GM19351 (cell line): ENCODE data around the gene MCCD1.
A peak's percentile ranks its signal among the peaks of the same experiment; 100 is the strongest.
"Not testable (repeated sequence)": the region's sequence is repeated elsewhere in the genome, so short reads cannot be mapped to it uniquely, and the experiment has no call there.

ENCODE experiments used
- ATAC-seq: cut with Tn5 transposase; IDR thresholded peaks from one replicate; pipeline ENCODE4 v1.9.1; 2021; ENCODE audit warnings: mild to moderate bottlenecking, moderate library complexity; ENCODE audit not compliant: unreplicated experiment

MCCD1 gene, protein sequence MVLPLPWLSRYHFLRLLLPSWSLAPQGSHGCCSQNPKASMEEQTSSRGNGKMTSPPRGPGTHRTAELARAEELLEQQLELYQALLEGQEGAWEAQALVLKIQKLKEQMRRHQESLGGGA

DNA sequence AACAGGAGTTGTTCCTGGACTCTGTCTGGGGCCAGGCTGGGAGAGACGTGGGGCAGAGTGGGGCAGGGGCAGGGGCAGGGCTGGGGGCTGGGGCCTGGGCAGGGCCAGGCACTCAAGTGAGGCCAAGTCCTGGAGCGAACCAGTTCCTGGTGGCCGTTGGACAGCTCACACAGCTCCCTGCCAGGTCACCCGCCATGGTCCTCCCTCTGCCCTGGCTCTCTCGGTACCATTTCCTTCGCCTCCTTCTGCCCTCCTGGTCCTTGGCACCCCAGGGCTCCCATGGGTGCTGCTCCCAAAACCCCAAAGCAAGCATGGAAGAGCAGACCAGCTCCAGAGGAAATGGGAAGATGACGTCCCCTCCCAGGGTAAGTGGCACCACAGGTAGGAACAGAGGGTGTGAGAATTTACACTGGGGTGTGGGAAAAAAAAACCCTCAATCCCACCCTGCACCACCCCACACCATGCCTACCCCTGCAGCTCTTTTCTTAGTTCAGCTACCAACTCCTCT is at the start of gene MCCD1:
MCCD1 (plus strand) TSS at position 142 of the 508 bp plus-strand sequence; CDS start at position 195, 53 bp downstream.
- ATAC-seq, result no peak

DNA sequence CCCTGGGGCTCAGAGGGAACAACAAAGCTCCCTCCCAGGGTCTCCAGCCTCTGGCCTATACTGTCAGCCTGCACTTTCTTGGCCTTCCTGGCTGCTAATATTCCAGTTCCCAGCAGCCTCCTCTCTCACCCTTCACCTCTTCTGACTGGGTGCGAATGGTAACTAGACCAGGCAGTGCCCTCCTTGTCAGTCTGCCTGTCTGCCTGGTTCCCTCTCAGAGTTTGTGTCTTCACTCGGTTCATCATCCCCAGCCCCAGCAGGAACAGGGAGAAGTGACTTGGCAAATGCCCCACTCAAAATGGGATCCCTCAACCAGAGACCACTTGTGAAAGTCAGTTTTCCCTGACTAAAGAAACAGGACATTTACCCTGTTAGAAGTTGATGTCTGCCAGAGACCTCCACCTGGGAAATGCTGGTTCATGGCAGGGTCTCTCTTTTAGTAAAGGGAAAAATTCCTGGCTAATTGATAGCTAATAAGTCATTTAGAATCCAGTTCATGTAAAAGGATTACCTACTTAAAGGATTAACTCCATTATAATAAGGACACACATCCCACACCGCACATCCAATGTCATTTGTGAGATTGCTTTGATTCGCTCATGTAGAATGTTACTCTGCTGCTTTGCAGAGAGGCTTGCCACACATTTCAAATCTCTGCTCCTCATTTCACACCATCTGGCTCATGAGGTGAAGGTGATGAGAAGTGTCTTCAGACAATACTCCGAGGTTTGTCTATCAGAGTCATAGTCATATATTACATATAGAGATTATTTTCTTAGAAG is 49.4 kb upstream of the MCCD1 start:
- ATAC-seq, result no peak

DNA sequence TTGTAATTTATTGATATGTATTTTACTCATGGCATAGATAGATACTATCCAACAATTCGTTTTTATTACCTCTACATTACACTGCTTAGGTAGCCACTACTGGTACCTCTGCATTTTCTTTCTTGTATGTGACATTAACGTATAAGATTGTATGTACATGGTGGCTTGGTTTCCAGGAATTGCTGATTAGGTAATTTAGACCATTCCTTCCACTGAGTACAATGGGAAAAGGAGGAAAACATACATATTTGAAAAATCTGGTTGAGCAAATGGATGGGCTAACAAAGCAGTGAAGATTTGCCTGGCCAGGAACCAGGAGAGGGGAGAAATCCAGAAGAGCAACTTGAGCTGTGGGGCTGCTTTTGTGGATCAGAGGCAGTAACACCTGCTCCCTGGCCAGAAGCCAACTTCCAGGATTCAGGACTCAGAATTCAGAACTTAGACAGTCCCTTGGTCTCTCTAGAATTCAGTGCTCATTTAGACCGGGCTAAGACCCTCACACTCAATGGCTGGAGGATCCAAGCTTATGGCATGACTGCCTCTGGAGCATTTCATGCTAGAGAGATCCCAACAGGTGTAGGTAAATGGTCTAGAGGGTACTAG is 48.7 kb upstream of the MCCD1 start:
- no peak for ATAC-seq

DNA sequence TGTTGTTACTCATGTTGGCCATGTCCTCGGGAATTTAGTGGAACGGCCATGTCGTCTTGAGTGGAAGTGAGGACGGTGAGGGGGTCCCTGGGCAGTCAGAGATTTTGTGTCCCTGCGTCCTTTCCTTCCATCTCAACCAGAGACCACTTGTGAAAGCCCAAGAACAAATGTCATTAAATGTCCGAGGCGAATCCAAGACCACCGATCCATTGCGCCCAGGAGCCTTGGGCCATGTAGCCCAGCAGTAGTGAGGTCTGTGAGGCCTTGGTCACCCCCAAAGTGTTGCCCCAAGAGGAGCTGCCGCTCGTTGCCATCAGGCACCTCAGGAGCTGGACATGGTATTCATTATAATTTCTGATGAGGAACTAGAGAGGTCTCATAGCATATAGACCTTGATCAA is 48.2 kb upstream of the MCCD1 start:
- ATAC-seq, result no peak

DNA sequence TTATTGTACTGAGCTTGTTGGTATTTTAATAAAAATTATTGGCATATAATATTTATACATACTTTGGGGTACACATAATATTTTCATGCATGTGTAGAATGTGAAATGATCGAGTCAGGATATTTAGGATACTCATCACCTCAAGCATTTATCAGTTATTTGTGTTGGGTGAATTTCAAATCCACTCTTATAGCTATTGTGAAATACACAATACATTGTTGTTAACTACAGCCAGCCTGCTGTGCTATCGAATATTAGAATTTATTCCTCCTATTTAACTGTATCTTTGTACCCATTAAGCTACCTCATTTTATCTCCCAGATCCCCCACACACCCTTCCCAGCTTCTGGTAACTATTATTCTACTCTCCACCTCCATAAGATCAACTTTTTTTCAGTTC is 45.4 kb upstream of the MCCD1 start:
- ATAC-seq, result no peak

DNA sequence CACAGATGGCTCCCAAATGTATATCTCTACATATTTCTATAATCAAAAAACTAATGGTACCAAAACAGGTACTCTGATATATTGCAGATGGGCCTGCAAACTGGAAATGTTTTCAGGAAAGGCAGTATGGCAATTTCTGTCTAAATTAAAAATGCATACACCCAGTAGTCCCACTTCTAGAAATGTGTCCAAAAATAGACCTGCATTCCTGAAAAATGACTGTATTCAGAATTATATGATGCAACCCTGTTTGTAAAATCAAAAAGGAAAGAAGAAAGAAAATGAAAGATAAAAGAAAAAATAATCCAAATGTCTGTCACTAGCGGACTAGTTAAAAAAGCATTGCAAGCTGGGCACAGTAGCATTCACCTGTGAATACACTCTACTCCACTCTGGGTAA is 43.7 kb upstream of the MCCD1 start:
- no peak for ATAC-seq

DNA sequence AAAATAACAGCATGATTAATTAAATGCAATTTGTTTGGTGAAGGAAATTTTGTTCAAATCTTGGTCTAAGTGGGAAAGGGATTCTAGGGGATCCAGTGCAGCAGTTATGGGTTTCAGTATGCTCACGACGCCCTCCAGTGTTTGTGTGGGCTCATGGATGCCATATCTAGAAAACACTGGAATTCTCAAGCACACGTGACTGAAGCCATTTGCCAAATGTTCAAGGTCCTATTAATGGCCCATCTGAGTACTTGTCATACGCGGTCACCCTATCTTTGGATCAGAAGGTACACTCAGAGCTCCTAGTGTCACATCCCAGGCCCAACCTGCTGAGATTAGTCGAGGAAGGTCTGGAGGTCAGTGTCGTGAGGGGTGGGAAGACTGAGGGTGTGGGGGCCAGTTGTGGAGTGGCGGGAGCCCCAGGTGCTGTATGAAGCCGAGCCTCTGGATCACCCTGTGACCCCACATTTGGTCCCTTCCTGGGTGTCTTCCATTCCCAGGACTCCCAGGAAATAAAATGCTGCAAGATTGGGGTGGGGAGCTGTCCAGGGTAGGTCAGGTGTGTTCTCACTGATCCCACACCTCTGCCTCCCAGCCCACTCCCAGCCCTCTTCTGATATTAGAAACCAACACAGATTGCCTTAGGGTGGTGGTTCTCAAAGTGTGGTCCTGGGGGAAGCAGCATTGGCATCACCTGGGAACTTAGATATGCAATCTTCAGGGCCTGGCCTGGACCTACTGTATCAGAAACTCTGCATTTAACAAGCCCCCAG is 42.5 kb upstream of the MCCD1 start:
- not testable (repeated sequence) for ATAC-seq

DNA sequence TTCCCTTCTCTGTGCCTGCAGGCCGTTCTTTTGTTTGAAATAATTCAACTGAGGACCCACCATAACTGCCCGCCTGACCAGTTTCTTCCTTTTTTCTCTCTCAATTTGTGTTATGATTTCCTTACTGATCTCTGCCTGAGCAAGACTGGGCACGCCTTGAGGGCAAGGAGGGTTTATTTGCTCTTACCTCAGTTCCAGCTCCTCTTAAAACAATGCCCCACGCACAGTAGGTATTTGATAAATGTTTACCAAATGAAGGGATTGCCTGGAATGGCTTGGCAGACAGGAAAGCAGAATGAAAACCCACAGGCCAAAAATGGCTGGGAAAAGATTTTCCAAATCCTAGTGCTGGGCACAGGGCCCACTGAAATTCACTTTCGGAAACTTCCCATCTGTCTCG is 41.1 kb upstream of the MCCD1 start:
- not testable (repeated sequence) for ATAC-seq

DNA sequence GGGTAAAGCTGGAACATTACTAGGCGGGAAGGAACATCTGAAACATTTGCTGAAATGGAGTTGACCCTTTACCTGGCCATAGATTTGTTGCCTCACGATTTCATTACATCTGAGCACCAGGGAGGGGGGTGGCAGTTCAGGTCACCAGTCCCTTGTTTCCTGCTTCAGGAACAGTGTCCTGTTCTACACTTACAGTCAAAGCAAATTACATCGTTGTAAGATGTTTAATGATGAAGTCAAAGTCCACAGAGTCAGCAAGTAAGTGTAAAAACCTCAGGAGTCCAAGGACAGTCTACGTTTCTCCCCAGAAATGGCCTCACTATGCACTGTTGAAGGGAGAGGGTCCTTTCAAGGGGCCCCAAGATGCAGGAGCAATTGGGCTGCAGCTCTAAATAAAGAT is 39.7 kb upstream of the MCCD1 start:
- no peak for ATAC-seq

DNA sequence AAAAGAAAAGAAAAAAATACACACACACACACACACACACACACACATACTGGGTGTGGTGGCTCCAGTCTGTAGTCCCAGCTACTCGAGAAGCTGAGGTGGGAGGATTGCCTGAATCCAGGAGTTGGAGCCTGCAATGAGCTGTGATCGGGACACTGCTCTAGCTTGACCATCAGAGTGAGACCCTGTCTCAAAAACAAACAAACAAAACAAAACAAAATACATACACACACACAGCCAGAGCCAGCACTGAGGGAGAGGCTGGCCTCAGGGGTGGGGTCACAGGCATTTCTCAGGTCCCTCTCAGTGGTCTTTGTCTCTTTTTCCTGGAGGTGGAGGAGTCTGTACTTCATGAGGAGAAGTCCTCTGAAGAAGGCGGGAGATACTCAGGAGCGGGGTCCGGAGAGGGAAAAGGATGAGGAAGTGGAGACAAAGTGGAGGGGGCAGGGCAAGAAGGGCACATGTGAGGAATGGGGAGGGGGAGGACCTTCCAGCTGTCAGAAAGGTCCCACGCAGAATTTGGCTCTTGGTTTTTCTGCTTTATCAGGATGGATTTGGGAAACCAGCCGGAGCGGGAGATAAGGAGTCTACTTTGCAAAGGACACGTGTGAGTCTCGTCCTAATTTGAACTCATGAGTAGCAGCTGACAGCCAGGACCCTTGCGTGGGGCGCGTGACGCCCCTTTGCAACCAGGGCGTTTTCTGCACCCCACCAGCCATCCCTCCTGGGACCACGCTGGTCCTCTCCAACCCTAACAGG is 38.5 kb upstream of the MCCD1 start:
- no peak for ATAC-seq

DNA sequence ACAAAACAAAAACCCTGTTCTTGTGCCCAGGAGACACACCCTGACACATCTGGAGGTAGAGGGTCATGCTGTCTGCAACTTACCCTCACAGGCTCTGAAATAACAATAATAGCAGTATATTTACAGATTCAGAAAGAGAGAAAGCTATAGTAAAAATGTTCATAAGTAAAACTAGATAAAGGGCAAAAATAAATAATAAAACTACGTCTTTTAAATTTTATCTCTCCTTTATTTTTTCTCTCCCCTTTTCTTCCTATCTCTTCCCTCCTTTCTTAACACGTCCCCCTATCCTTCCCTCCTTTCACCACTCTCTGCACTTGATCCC is 35.2 kb upstream of the MCCD1 start:
- ATAC-seq, result not testable (repeated sequence)

DNA sequence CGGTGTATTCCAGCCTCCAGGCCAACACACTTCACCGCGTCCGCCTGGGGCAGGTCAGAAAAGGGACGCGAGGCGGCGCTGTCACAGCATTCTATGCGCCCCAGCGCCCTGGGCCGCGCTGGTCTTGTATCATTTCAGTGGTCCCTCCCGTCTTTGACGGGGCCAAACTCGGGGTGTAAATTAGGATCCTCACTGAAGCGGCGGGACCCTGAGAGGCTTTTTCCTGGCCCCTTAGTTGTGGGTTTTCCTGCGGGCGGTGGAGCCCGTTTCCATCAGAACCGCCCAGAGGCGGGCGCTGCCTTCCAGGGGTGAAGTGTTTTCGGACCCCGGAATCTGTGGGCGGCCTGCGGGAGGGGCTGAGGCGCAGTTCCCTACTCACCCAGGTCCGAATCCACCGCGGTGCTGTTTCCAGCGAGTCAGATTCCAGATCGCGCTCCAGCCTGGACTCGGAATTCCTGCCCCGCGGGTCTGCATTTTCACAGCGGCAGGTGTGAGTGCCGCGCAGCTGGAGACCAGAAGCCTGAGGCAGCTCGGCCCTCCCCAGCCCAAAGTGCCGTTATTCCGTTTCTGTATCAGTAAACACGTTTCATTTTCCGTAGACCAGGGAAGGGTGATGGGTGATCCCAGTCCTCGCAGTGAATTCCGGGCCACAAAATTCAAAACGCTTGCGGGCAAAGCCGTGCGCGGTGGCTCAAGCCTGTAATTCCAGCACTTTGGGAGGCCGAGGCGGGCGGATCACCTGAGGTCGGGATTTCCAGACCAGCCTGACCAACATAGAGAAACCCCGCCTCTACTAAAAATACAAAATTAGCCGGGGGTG is 34.7 kb upstream of the MCCD1 start:
- peak; percentile 40 for ATAC-seq

DNA sequence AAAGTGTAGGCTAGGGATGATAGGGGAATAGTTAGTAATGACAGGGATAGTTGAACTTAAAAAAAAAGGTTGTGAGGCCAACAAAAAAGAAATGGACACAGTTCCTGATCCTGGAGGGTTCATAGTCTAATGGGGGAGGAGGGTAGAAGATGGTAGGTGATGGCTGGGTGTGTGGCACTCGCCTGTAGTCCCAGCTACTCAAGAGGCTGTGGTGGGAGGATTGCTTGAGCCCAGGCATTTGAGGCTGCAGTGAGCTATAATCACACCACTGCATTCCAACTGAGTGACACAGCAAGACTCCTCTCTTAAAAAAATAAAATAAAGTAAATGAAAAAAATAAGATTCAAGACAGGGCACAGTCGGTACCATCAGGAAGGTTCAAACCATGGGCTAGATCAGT is 33.2 kb upstream of the MCCD1 start:
- no peak for ATAC-seq

DNA sequence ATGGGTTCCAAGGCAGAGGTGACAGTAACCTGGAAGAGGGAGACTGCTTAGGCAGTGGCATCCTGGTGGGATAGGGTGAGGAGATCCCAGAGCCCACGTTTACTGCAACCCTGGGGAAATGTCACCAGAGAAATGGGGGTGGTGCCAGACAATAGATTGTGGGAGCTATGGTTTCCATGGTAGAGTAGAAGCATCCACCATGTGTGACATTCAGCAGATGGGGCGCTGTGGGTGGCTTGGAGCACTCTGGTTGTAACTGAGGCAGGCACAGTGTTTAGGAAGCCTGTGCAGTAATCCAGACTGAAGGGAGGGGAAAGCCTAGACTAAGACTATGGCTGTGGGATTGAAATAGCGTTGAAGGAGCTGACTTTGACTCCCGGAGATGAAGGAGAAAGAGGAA is 31.9 kb upstream of the MCCD1 start:
- not testable (repeated sequence) for ATAC-seq

DNA sequence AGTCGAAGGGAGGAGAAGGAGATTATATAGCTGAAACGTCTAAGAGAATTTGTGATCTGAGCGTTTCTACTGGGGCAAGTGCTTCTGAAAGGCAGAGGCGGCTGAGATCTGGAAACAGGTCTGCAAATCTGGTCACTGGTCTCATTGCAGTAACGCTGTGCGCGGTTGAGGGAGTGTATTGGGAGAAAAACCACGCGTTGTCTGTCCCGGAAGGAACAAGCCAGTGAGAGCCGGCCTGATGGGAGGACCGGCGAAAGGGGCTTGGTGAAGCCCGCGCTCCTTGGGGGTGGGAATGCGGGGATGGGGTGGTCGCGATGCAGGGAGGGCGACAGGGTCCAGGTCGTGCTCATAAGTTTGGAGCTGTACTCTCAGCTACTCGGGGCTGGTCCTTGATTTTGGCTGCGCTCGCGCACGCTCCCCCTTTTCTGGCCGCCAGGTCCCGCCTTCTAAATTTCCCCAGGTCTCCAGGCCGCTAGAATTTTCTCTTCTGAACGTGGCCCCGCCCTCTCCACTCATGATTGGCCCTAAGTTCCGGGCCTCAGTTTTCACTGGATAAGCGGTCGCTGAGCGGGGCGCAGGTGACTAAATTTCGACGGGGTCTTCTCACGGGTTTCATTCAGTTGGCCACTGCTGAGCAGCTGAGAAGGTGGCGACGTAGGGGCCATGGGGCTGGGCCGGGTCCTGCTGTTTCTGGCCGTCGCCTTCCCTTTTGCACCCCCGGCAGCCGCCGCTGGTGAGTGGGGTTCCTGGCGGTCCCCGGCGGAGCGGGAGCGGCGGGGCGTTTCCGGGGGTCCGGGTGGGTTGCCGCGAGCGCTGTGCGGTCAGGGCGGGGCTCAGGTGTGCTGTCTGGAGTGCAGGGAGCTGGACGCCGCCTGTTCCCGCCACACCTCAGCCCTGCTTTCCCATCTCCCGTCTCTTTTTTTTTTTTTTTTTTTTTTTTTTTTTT is 31.0 kb upstream of the MCCD1 start, which contains the start of gene MICB:
MICB (plus strand) TSS at position 615 of the 946 bp plus-strand sequence; CDS start at position 664, 49 bp downstream.
- ATAC-seq, result peak; percentile 56

DNA sequence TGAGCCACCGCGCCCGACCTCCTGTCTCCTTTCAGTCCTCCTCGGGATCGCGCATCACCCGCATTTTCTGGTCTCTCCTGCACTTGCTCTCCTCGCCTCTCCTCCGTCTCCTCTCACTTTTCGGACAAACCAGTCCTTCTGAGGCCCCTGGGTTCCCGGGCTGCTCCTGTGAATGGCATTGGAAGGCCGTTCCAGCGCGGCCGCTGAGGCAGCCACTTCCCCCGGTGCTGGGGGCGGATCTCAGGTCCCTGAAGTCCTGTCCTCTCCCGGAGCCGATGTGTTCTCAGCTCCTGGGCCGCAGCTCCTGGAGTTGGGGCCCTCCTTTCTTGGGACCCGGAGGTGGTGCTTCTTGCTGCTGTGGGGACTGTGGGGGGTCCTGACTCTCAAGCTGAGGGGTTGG is 30.0 kb upstream of the MCCD1 start:
- ATAC-seq, result no peak

DNA sequence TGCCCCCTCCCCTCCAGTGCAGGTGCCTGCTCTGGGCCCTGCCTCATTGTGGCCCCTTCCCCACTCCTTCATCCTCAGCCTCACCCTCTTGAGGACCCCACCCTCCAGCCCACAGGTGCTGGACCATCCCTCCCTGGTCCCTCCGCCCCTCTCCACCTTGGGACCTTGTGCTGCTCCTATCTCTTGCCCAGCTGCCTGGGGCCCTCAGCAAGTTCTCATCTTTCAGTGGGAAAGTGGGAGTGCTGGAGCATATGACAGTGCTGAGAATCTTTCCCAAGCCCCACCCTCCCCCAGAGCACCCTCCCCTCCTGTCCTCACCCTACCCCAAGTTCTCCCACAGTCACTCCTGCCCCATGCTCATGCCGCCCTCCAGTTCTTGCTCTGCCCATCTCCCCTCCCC is 29.1 kb upstream of the MCCD1 start:
- not testable (repeated sequence) for ATAC-seq

DNA sequence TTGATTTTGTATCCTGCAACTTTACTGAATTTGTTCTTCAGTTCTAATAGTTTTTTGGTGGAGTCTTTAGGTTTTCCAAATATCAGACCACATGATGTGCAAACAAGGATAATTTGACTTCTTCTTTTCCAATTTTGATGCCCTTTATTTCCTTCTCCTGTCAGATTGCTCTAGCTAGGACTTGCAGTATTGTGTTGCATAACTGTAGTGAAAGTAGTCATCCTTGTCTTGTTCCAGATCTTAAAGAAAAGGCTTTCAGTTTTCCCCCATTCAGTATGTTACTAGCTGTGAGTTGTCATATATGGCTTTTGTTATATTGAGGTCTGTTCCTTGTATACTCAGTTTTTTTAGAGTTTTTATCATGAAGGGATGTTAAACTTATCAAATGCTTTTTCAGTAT is 26.2 kb upstream of the MCCD1 start:
- ATAC-seq, result no peak

DNA sequence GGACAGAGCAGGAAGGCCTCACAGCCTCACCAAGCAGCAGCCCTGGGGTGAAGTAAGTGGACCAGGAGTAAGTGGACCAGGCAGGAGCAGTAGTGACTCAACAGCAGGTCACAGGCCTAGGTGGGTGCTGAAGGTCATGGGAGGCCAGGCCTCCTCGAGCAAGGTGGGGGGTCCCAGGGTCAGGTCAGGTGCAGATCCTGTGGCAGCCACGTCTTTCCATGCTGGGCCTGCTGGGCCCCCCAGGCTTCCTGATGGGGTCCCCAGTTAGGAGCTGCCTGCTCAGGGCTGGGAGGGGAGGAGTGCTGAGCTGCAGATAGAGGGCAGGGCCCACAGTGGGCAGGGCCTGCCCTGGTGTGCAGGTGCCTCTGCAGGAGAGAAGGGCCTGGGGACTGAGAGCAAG is 19.7 kb upstream of the MCCD1 start:
- ATAC-seq, result not testable (repeated sequence)
